Ascending aorta (tissue), 2 donors: ENCODE measurements around the gene VPS35L. TPM values are rescaled to one million over a fixed set of nuclear protein-coding genes. Genes with fewer than 3 reads are reported as not detected.

Experiments
- DNase-seq, 2 donors: peaks; one replicate each; pipeline ENCODE4 v3.0.0-alpha.2; 2019; ENCODE audit warnings: low spot score in 2 of 2
- H3K27ac ChIP-seq, 2 donors: fragments of 200-600 bp; sonication (generic); one replicate each; pipeline ENCODE4 v1.5.1; 2016 to 2017; ENCODE audit warnings: mild to moderate bottlenecking in 1 of 2
- H3K27me3 ChIP-seq: fragments of 200-600 bp; sonication (generic); one replicate; pipeline ENCODE4 v1.5.1; 2017
- H3K36me3 ChIP-seq, 2 donors: fragments of 200-600 bp; sonication (generic); one replicate each; pipeline ENCODE4 v1.5.1; 2016
- H3K4me1 ChIP-seq, 2 donors: fragments of 200-600 bp; sonication (generic); one replicate each; pipeline ENCODE4 v1.5.1; 2016 to 2017; ENCODE audit warnings: mild to moderate bottlenecking in 1 of 2
- H3K4me3 ChIP-seq, 2 donors: fragments of 200-600 bp; sonication (generic); one replicate each; pipeline ENCODE4 v1.5.1; 2016 to 2017; ENCODE audit warnings: mild to moderate bottlenecking in 1 of 2
- H3K9me3 ChIP-seq, 2 donors: fragments of 200-600 bp; sonication (generic); one replicate each; pipeline ENCODE4 v1.5.1; 2016
- intact Hi-C: fragments of 100-400 bp; cut with DNase I; formaldehyde crosslinking; loops from one replicate; pipeline ENCODE4 v1.15.1; 2023
- total RNA-seq: library from RNA; depleted of rRNA; stranded (reverse); fragments of >200 nt; gene quantifications from one replicate; pipeline ENCODE4 v1.1.0, GENCODE V29; 2016
- TF ChIP-seq, protein P1 (sequence below), 3 experiments: fragments of 200-600 bp in 2 of 3; fragments of 450-650 bp in 1 of 3; sonication (generic) in 2 of 3; IDR thresholded peaks; one replicate each; pipeline ENCODE4 v1.5.1; 2016 to 2019; ENCODE audit warnings: antibody characterized with exemption in 3 of 3, mild to moderate bottlenecking in 1 of 3, moderate library complexity in 1 of 3

The VPS35L gene
- total RNA-seq, 1 donor from 2014 or later, result 44.4 TPM

DNA sequence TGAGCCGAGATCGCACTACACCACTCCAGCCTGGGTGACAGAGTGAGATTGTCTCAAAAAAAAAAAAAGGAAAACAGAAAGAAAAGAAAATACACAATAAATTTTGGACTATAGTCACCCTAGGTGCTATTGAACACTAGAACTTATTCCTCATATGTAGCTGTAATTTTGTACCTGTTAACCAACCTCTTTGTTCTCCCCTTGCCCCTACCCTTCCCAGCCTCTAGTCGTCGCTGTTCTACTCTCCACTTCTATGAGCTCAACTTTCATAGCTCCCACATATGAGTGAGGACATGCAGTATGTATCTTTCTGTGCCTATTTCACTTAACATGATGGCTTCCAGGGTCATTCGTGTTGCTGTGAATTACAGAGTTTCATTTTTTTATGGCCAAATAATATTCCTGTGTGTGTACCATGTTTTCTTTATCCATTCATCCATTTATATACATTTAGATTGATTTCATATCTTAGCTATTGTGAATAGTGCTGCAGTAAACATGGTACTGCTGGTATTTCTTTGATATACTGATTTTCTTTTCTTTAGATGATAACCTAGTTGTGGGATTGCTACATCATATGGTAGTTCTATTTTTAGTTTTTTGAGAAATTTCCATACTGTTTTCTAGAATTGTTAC lies 28.3 kb downstream of the VPS35L start:
- H3K27me3 ChIP-seq, result no peaks in the 10 kb centered on the region
- no peaks in the 10 kb centered on the region for H3K9me3 ChIP-seq
- no peak for DNase-seq
- no peaks in the 10 kb centered on the region for H3K4me1 ChIP-seq
- TF ChIP-seq, protein P1, sequence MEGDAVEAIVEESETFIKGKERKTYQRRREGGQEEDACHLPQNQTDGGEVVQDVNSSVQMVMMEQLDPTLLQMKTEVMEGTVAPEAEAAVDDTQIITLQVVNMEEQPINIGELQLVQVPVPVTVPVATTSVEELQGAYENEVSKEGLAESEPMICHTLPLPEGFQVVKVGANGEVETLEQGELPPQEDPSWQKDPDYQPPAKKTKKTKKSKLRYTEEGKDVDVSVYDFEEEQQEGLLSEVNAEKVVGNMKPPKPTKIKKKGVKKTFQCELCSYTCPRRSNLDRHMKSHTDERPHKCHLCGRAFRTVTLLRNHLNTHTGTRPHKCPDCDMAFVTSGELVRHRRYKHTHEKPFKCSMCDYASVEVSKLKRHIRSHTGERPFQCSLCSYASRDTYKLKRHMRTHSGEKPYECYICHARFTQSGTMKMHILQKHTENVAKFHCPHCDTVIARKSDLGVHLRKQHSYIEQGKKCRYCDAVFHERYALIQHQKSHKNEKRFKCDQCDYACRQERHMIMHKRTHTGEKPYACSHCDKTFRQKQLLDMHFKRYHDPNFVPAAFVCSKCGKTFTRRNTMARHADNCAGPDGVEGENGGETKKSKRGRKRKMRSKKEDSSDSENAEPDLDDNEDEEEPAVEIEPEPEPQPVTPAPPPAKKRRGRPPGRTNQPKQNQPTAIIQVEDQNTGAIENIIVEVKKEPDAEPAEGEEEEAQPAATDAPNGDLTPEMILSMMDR (IDR thresholded peaks at IDR 0.05), result peak; percentile 52 to 79 (median 78)
- H3K4me3 ChIP-seq, result no peak overlapping the region
- intact Hi-C loops, result loop anchor here (5.0 to 10.0 kb wide), 2 partner anchors 61 to 304 kb away; no protein-coding TSS in a partner anchor
- H3K27ac ChIP-seq, result no peak overlapping the region
- H3K36me3 ChIP-seq, result peaks cover 32 to 47% of the 10 kb centered on the region in 2 donors

DNA sequence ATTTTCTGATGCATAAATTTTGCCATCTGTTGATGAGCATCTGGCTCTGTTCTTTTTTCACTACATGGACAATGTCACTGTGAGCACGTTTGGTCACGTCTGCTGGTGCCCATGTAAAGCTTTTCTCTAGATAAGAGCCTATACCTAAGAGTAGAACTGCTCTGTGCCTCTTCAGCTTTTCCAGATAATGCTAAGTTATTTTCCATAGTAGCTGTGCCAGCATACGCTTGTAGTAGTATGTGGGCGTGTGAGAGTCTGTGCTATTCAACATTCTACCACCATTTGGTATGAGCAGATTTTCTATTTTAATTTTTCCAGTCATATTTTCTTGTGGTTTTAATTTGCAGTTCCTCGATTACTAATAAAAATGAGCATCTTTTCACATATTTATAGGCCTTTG lies 33.2 kb downstream of the VPS35L start:
- no peaks in the 10 kb centered on the region for H3K27me3 ChIP-seq
- peaks cover 0 to 4% of the 10 kb centered on the region in 2 donors for H3K4me1 ChIP-seq
- no peak overlapping the region for H3K4me3 ChIP-seq
- H3K27ac ChIP-seq, result peak overlapping the region in 1 of 2 donors; percentile 69
- TF ChIP-seq, protein P1 (IDR thresholded peaks at IDR 0.05), result no peak
- no peaks in the 10 kb centered on the region for H3K9me3 ChIP-seq
- peaks cover 12 to 23% of the 10 kb centered on the region in 2 donors for H3K36me3 ChIP-seq
- no peak for DNase-seq
- intact Hi-C loops, result loop anchor here (10.0 kb wide), 1 partner anchor 56 kb away; no protein-coding TSS in a partner anchor

DNA sequence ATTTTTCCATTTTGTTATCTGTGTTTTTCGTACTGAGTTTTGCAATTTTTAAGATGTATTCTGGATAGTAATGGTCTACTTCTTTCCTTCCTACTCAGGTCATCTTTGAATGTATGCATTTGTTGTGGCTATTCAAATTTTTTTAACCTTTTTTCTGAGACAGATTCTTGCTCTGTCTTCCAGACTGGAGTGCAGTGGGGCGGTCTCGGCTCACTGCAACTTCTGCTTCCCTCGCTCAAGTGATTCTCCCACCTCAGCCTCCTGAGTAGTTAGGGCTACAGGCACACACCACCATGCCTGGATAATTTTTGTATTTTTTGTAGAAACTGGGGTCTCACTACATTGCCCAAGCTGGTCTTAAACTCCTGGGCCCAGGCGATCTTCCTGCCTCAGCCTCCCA lies 33.6 kb downstream of the VPS35L start:
- H3K36me3 ChIP-seq, result peaks cover 12 to 23% of the 10 kb centered on the region in 2 donors
- no peaks in the 10 kb centered on the region for H3K27me3 ChIP-seq
- TF ChIP-seq, protein P1 (IDR thresholded peaks at IDR 0.05), result no peak
- no peaks in the 10 kb centered on the region for H3K9me3 ChIP-seq
- intact Hi-C loops, result loop anchor here (10.0 kb wide), 1 partner anchor 56 kb away; no protein-coding TSS in a partner anchor
- peaks cover 0 to 4% of the 10 kb centered on the region in 2 donors for H3K4me1 ChIP-seq
- H3K4me3 ChIP-seq, result no peak overlapping the region
- DNase-seq, result no peak
- peak overlapping the region in 1 of 2 donors; percentile 69 for H3K27ac ChIP-seq

DNA sequence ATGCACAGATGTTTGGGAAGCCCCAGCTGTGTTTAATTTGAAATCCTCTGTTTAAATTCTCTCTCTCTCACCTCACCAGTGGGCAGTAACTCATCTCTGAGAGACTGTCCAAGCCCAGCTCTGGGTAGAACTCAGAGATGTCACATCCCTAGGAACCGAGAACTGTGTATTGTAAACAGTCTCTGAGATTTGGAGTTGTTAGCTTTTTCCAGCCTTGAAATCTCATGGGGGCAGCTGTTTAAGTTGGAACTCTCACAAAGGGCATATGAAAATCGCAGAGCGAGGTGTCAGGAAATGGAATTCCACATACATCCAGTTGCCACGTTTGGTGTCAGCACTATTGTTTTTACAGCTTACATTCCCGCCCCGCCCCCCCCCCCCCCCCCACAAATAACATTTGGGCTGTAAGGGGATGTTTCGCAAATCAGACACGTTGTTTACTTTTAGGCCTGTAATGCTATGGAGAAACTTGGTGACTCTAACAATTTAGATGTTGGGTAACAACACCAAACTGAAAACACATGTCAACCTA lies 34.3 kb downstream of the VPS35L start:
- Histone ChIP-seq H3K36me3 (peaks cover 12 to 23% of the 10 kb centered on the region in 2 donors), H3K4me3 (no peak overlapping the region), H3K4me1 (peaks cover 0 to 6% of the 10 kb centered on the region in 2 donors), H3K27me3 (no peaks in the 10 kb centered on the region), H3K27ac (peak overlapping the region in 1 of 2 donors; percentile 69), H3K9me3 (no peaks in the 10 kb centered on the region)
- no peak for DNase-seq
- intact Hi-C loops, result loop anchor here (10.0 kb wide), 1 partner anchor 55 kb away; no protein-coding TSS in a partner anchor
- TF ChIP-seq, protein P1 (IDR thresholded peaks at IDR 0.05), result no peak

DNA sequence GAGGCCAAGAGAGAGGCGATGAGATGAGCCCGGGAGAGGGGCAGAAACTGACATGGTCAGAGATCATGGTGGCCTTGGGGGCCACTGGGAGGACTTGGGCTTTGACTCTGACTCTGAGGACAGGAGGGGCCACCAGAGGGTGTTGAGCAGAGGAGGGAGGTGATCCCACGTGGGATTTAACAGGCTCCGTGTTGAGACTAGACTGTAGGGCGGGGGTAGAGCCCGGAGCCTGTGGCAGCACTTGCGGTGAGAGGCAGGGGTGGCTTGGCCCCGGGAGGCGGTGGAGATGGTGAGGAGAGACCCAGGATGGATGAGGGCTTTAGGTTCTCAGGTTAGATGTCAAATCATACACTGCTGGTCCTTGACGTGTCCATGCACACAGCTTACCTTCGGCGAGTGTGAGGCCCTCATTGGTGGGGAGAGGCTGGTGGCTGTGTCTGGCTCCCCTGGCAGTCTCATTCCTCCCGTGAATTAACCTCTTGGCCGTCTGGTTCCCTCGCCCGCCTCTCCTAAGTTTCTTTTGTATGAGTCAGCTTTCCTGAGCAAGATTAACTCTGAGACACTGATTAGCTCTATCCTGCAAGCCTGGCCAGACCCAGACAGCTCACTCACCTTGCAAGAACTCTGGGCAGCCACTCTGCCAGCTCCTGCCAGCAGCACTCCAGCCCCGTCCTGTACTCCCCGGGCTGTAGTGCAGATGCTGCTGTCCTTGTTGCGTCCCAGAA lies 39.7 kb downstream of the VPS35L start:
- TF ChIP-seq, protein P1 (IDR thresholded peaks at IDR 0.05), result no peak
- intact Hi-C loops, result no loop called here
- Histone ChIP-seq H3K27me3 (no peaks in the 10 kb centered on the region), H3K4me1 (peaks cover 5 to 7% of the 10 kb centered on the region in 2 donors), H3K4me3 (peak overlapping the region in 1 of 2 donors; percentile 17), H3K9me3 (no peaks in the 10 kb centered on the region), H3K27ac (peak overlapping the region; percentile 70 to 73), H3K36me3 (peaks cover 5 to 23% of the 10 kb centered on the region in 2 donors)
- peak in 1 of 2 donors; percentile 72 for DNase-seq
